Lung (tissue), 12 donors: Measurements from ENCODE around the gene EZH1. TPM values are rescaled to one million over a fixed set of nuclear protein-coding genes. Genes with fewer than 3 reads are reported as not detected.

Experiments used
- ATAC-seq: fragments of 200-7000 bp; cut with Tn5 transposase; one replicate; pipeline ENCODE4 v1.9.1; 2020; ENCODE audit warnings: moderate number of reproducible peaks; ENCODE audit not compliant: insufficient read depth, low FRiP score
- DNase-seq, 3 donors: peaks; one replicate each; pipeline ENCODE4 v3.0.0-alpha.2; 2013 to 2017
- H3K27ac ChIP-seq, 2 donors: one replicate each; pipeline ENCODE4 v1.5.1; 2013; ENCODE audit warnings: mild to moderate bottlenecking in 2 of 2, moderate library complexity in 2 of 2, control low read depth in 1 of 2, inconsistent platforms in 1 of 2, low read depth in 1 of 2, low read length in 1 of 2
- H3K27me3 ChIP-seq, 3 donors: one replicate each; pipeline ENCODE4 v1.5.1; 2013; ENCODE audit warnings: low read length in 2 of 3; ENCODE audit not compliant: control insufficient read depth in 3 of 3, insufficient read depth in 3 of 3
- H3K36me3 ChIP-seq, 4 donors: one replicate each; pipeline ENCODE4 v1.5.1; 2013; ENCODE audit warnings: low read length in 4 of 4, mild to moderate bottlenecking in 1 of 4, moderate library complexity in 1 of 4; ENCODE audit not compliant: control insufficient read depth in 4 of 4, insufficient read depth in 4 of 4
- H3K4me1 ChIP-seq, 5 donors: one replicate each; pipeline ENCODE4 v1.5.1; 2013; ENCODE audit warnings: low read length in 5 of 5, mild to moderate bottlenecking in 2 of 5, moderate library complexity in 1 of 5; ENCODE audit not compliant: control insufficient read depth in 5 of 5, insufficient read depth in 5 of 5
- H3K4me3 ChIP-seq: one replicate; pipeline ENCODE4 v1.5.1; 2013; ENCODE audit warnings: mild to moderate bottlenecking, control low read depth, moderate library complexity
- H3K9ac ChIP-seq, 2 donors: one replicate each; pipeline ENCODE4 v1.5.1; 2013; ENCODE audit warnings: low read length in 2 of 2, control low read depth in 1 of 2; ENCODE audit not compliant: insufficient read depth in 1 of 2
- H3K9me3 ChIP-seq, 4 donors: one replicate each; pipeline ENCODE4 v1.5.1; 2013; ENCODE audit warnings: low read length in 3 of 4, mild to moderate bottlenecking in 1 of 4, moderate library complexity in 1 of 4; ENCODE audit not compliant: control insufficient read depth in 4 of 4, insufficient read depth in 3 of 4
- CTCF ChIP-seq: IDR thresholded peaks from 2 replicates; pipeline ENCODE4 v1.5.1; 2012; ENCODE audit warnings: mild to moderate bottlenecking; ENCODE audit errors: control extremely low read depth, extremely low read depth
- WGBS, 2 donors: extraction: QIAGEN DNeasy Blood & Tissue Kit; methylation state at CpG; one replicate each; pipeline ENCODE4 v1.1.7; 2013; 5-methylcytosine and 5-hydroxymethylcytosine counted together
- polyA plus RNA-seq, 2 donors: library from polyadenylated mRNA; stranded (reverse); fragments of 200-250 nt; gene quantifications; one replicate each; pipeline ENCODE4 v1.2.1, GENCODE V29; 2013
- total RNA-seq, 2 donors: library from RNA; depleted of rRNA in 1 of 2; stranded (reverse); fragments of >200 nt in 1 of 2; gene quantifications; one replicate each; pipeline ENCODE4 v1.2.1, GENCODE V29; 2014 to 2021
- donor health status: control.
- donor health status: control.
- donor health status: Bipolar disorder and iron deficiency.
- donor health status: healthy.
- donor health status: DM: yes; HTN: yes; CAD: no.

Gene EZH1
- total and polyA plus RNA-seq, 4 donors, result 20.7 to 53.2 (median 27.4) TPM

GRCh38 chr17:42657824-42658588, 86.8 kb downstream of the EZH1 start:
- Histone ChIP-seq H3K9me3 (no peaks in the 10 kb centered on the region), H3K4me3 (no peak overlapping the region), H3K27me3 (no peaks in the 10 kb centered on the region), H3K27ac (no peak overlapping the region), H3K4me1 (peaks cover 0 to 22% (median 4%) of the 10 kb centered on the region in 5 donors), H3K36me3 (peaks cover 0 to 18% (median 2%) of the 10 kb centered on the region in 4 donors), H3K9ac (no peak overlapping the region)
- 77 to 84% methylated on average over 9 of the region's 9 CpGs for WGBS, 2 donors
- DNase-seq (no peak), ATAC-seq (no peak)
- TF ChIP-seq CTCF, result no peak

GRCh38 chr17:42655528-42655927, 89.3 kb downstream of the EZH1 start:
- H3K9ac ChIP-seq, result no peak overlapping the region
- H3K36me3 ChIP-seq, result peaks cover 0 to 1% (median 0%) of the 10 kb centered on the region in 4 donors
- WGBS, 2 donors, result 61 to 65% methylated on average over 2 of the region's 2 CpGs
- H3K4me3 ChIP-seq, result no peak overlapping the region
- ATAC-seq (no peak), DNase-seq (no peak)
- H3K27me3 ChIP-seq, result no peaks in the 10 kb centered on the region
- H3K9me3 ChIP-seq, result no peaks in the 10 kb centered on the region
- H3K27ac ChIP-seq, result no peak overlapping the region
- H3K4me1 ChIP-seq, result peaks cover 0 to 22% (median 4%) of the 10 kb centered on the region in 5 donors
- no peak for TF ChIP-seq CTCF

- Histone ChIP-seq H3K9me3 (no peaks in the 10 kb centered on the region), H3K4me1 (peaks cover 0 to 15% (median 0%) of the 10 kb centered on the region in 5 donors), H3K27me3 (no peaks in the 10 kb centered on the region), H3K9ac (peak overlapping the region; percentile 37 to 69), H3K36me3 (no peaks in the 10 kb centered on the region), H3K27ac (peak overlapping the region; percentile 40 to 63), H3K4me3 (no peak overlapping the region)
- DNase-seq (peak; percentile 84 to 95 (median 93)), ATAC-seq (no peak)
- no peak for TF ChIP-seq CTCF
- WGBS, 2 donors, result 31 to 32% methylated on average over 41 to 42 of the region's 42 CpGs
Measured at GRCh38 chr17:42653179-42654124, 91.4 kb downstream of the EZH1 start.
